Neural progenitor cell (in vitro differentiated cells): ENCODE data around the gene AREG. TPM values are rescaled to one million over a fixed set of nuclear protein-coding genes. Genes with fewer than 3 reads are reported as not detected.

Experiments used
- DNase-seq: peaks from one replicate; pipeline ENCODE4 v3.0.0-alpha.2; 2016; ENCODE audit warnings: low spot score
- H2AFZ ChIP-seq: fragments of 200-600 bp; sonication (generic); replicated peaks from 2 replicates; pipeline ENCODE4 v1.6.1; 2016; ENCODE audit warnings: antibody characterized with exemption
- H3F3A ChIP-seq: fragments of 200-600 bp; sonication (generic); 2 replicates; pipeline ENCODE4 v1.6.1; 2016; ENCODE audit warnings: antibody characterized with exemption, low read depth
- H3K27ac ChIP-seq: fragments of 200-600 bp; sonication (generic); 2 replicates; pipeline ENCODE4 v1.5.1; 2016; ENCODE audit warnings: mild to moderate bottlenecking
- H3K27me3 ChIP-seq: fragments of 200-600 bp; sonication (generic); 2 replicates; pipeline ENCODE4 v1.6.1; 2016; ENCODE audit warnings: mild to moderate bottlenecking, moderate library complexity
- H3K36me3 ChIP-seq: fragments of 200-600 bp; sonication (generic); 2 replicates; pipeline ENCODE4 v1.5.1; 2016
- H3K4me1 ChIP-seq: fragments of 200-600 bp; sonication (generic); 2 replicates; pipeline ENCODE4 v1.6.1; 2016; ENCODE audit warnings: mixed run types
- H3K4me2 ChIP-seq: fragments of 200-600 bp; sonication (generic); 2 replicates; pipeline ENCODE4 v1.6.1; 2016
- H3K4me3 ChIP-seq: fragments of 200-600 bp; sonication (generic); 2 replicates; pipeline ENCODE4 v1.5.1; 2016
- H3K79me2 ChIP-seq: fragments of 200-600 bp; sonication (generic); 2 replicates; pipeline ENCODE4 v1.6.1; 2016; ENCODE audit warnings: low read depth
- H3K9ac ChIP-seq: fragments of 200-600 bp; sonication (generic); 2 replicates; pipeline ENCODE4 v1.6.1; 2016
- H3K9me3 ChIP-seq: fragments of 200-600 bp; sonication (generic); 2 replicates; pipeline ENCODE4 v1.5.1; 2016; ENCODE audit warnings: low read depth
- H4K20me1 ChIP-seq: fragments of 200-600 bp; sonication (generic); 2 replicates; pipeline ENCODE4 v1.6.1; 2016; ENCODE audit warnings: low read depth
- H3K27ac Mint-ChIP-seq: 3 replicates; pipeline ENCODE4 v1.8.0; 2021; ENCODE audit warnings: mixed read lengths
- H3K27me3 Mint-ChIP-seq: 2 replicates; pipeline ENCODE4 v1.8.0; 2022; ENCODE audit warnings: low read depth, mild to moderate bottlenecking, inconsistent platforms, moderate library complexity, mixed read lengths; ENCODE audit not compliant: insufficient read depth
- H3K36me3 Mint-ChIP-seq: 3 replicates; pipeline ENCODE4 v1.8.0; 2021; ENCODE audit warnings: mixed read lengths
- H3K4me1 Mint-ChIP-seq: 3 replicates; pipeline ENCODE4 v1.8.0; 2021; ENCODE audit warnings: mixed read lengths
- H3K4me3 Mint-ChIP-seq: 3 replicates; pipeline ENCODE4 v1.8.0; 2021; ENCODE audit warnings: mild to moderate bottlenecking, moderate library complexity, mixed read lengths
- H3K9me3 Mint-ChIP-seq: 3 replicates; pipeline ENCODE4 v1.8.0; 2020; ENCODE audit warnings: mixed read lengths
- CTCF ChIP-seq: fragments of 200-600 bp; sonication (generic); IDR thresholded peaks from 2 replicates; pipeline ENCODE4 v1.5.1; 2017; ENCODE audit warnings: antibody characterized with exemption, mild to moderate bottlenecking
- EZH2 ChIP-seq: fragments of 200-600 bp; sonication (generic); IDR thresholded peaks from 2 replicates; pipeline ENCODE4 v1.6.1; 2017; ENCODE audit warnings: antibody characterized with exemption, mild to moderate bottlenecking, moderate library complexity
- EZH2phosphoT487 ChIP-seq: fragments of 200-600 bp; sonication (generic); IDR thresholded peaks from 2 replicates; pipeline ENCODE4 v1.6.1; 2017; ENCODE audit warnings: antibody characterized with exemption
- total RNA-seq: library from RNA; depleted of rRNA; stranded (reverse); fragments of >200 nt; gene quantifications from 2 replicates; pipeline ENCODE4 v1.2.3, GENCODE V29; 2015; ENCODE audit warnings: low replicate concordance

Gene AREG
- total RNA-seq, 1 donor from 2014 or later = not detected

- Histone ChIP-seq H3K4me3 (no peak overlapping the region), H3K4me1 (no peaks in the 10 kb centered on the region), H3K27ac (no peak overlapping the region), H3F3A (no peaks in the 10 kb centered on the region), H3K9me3 (no peaks in the 10 kb centered on the region), H3K9ac (no peak overlapping the region), H3K27me3 (no peaks in the 10 kb centered on the region), H3K36me3 (no peaks in the 10 kb centered on the region), H3K4me2 (no peak overlapping the region), H4K20me1 (no peaks in the 10 kb centered on the region), H3K79me2 (no peaks in the 10 kb centered on the region), H2AFZ (no peak overlapping the region)
- Mint-ChIP-seq H3K36me3 (no peaks in the 10 kb centered on the region), H3K4me1 (no peaks in the 10 kb centered on the region), H3K4me3 (no peak overlapping the region), H3K27ac (no peak overlapping the region), H3K27me3 (no peaks in the 10 kb centered on the region), H3K9me3 (no peaks in the 10 kb centered on the region)
- TF ChIP-seq EZH2phosphoT487 = no peak
- DNase-seq = no peak
Measured at GRCh38 chr4:74413265-74413664, 31.7 kb upstream of the AREG start.

- Histone ChIP-seq H3K27me3 (no peaks in the 10 kb centered on the region), H3K27ac (no peak overlapping the region), H3F3A (no peaks in the 10 kb centered on the region), H3K4me2 (no peak overlapping the region), H3K4me3 (no peak overlapping the region), H2AFZ (no peak overlapping the region), H3K9ac (no peak overlapping the region), H3K4me1 (no peaks in the 10 kb centered on the region), H4K20me1 (no peaks in the 10 kb centered on the region), H3K9me3 (no peaks in the 10 kb centered on the region), H3K36me3 (no peaks in the 10 kb centered on the region), H3K79me2 (no peaks in the 10 kb centered on the region)
- H3K4me1 Mint-ChIP-seq = no peaks in the 10 kb centered on the region
- no peak for DNase-seq
- TF ChIP-seq EZH2phosphoT487 (no peak), EZH2 (no peak), CTCF (no peak)
- no peaks in the 10 kb centered on the region for H3K27me3 Mint-ChIP-seq
- no peaks in the 10 kb centered on the region for H3K36me3 Mint-ChIP-seq
- no peaks in the 10 kb centered on the region for H3K9me3 Mint-ChIP-seq
- no peak overlapping the region for H3K27ac Mint-ChIP-seq
- H3K4me3 Mint-ChIP-seq = no peak overlapping the region
Measured at GRCh38 chr4:74414149-74414809, 30.7 kb upstream of the AREG start.

GRCh38 chr4:74415602-74416300 is 29.2 kb upstream of the AREG start:
- no peak overlapping the region for H3K4me2 ChIP-seq
- no peak overlapping the region for H3K27ac ChIP-seq
- H3K4me1 ChIP-seq = no peaks in the 10 kb centered on the region
- no peaks in the 10 kb centered on the region for H3K36me3 ChIP-seq
- no peaks in the 10 kb centered on the region for H3K27me3 ChIP-seq
- Mint-ChIP-seq H3K4me1 (no peaks in the 10 kb centered on the region), H3K9me3 (no peaks in the 10 kb centered on the region), H3K27ac (no peak overlapping the region), H3K4me3 (no peak overlapping the region), H3K36me3 (no peaks in the 10 kb centered on the region), H3K27me3 (no peaks in the 10 kb centered on the region)
- no peaks in the 10 kb centered on the region for H3K9me3 ChIP-seq
- H2AFZ ChIP-seq = no peak overlapping the region
- H3K79me2 ChIP-seq = no peaks in the 10 kb centered on the region
- no peak overlapping the region for H3K4me3 ChIP-seq
- no peaks in the 10 kb centered on the region for H4K20me1 ChIP-seq
- H3F3A ChIP-seq = no peaks in the 10 kb centered on the region
- no peak for DNase-seq
- TF ChIP-seq EZH2 (no peak), EZH2phosphoT487 (no peak), CTCF (no peak)
- H3K9ac ChIP-seq = no peak overlapping the region

- H3K79me2 ChIP-seq = no peaks in the 10 kb centered on the region
- H3K27ac ChIP-seq = no peak overlapping the region
- H3K9ac ChIP-seq = no peak overlapping the region
- Mint-ChIP-seq H3K4me3 (no peak overlapping the region), H3K27ac (no peak overlapping the region), H3K4me1 (no peaks in the 10 kb centered on the region), H3K27me3 (no peaks in the 10 kb centered on the region), H3K36me3 (no peaks in the 10 kb centered on the region), H3K9me3 (no peaks in the 10 kb centered on the region)
- H2AFZ ChIP-seq = no peak overlapping the region
- no peaks in the 10 kb centered on the region for H3F3A ChIP-seq
- no peaks in the 10 kb centered on the region for H3K9me3 ChIP-seq
- H3K4me1 ChIP-seq = no peaks in the 10 kb centered on the region
- H4K20me1 ChIP-seq = no peaks in the 10 kb centered on the region
- no peak overlapping the region for H3K4me3 ChIP-seq
- H3K4me2 ChIP-seq = no peak overlapping the region
- no peak for DNase-seq
- H3K36me3 ChIP-seq = no peaks in the 10 kb centered on the region
- TF ChIP-seq CTCF (no peak), EZH2 (no peak), EZH2phosphoT487 (no peak)
- no peaks in the 10 kb centered on the region for H3K27me3 ChIP-seq
Measured at GRCh38 chr4:74418063-74418670, 26.8 kb upstream of the AREG start.
